Fibroblast of skin of abdomen (primary cell): Measurements from ENCODE around the gene THAP11.
A peak's percentile ranks its signal among the peaks of the same experiment; 100 is the strongest.

ENCODE experiments used
- DNase-seq: peaks from one replicate; pipeline ENCODE4 v3.0.0-alpha.2; 2013

THAP11 gene

GRCh38 chr16:67883872-67884261 is 41.7 kb downstream of the THAP11 start:
- no peak for DNase-seq

GRCh38 chr16:67884684-67885083 is 42.6 kb downstream of the THAP11 start, which contains the start of gene NRN1L:
TSS of gene NRN1L (plus strand) at chr16:67884885. CDS start at chr16:67884904, 19 bp downstream.
- peak; percentile 90 for DNase-seq

GRCh38 chr16:67885545-67885944 is 43.4 kb downstream of the THAP11 start:
- DNase-seq: no peak

GRCh38 chr16:67885976-67886375 is 43.9 kb downstream of the THAP11 start:
- no peak for DNase-seq

- no peak for DNase-seq
These were observed 44.3 kb downstream of the THAP11 start for GRCh38 chr16:67886387-67886786.

- DNase-seq: no peak
These were observed 46.2 kb downstream of the THAP11 start for GRCh38 chr16:67888331-67888730.

GRCh38 chr16:67892375-67892774 is 50.3 kb downstream of the THAP11 start:
- DNase-seq: no peak

- DNase-seq: peak; percentile 96
These were observed 51.0 kb downstream of the THAP11 start, which contains the start of gene PSKH1 for GRCh38 chr16:67892899-67893742. TSS of gene PSKH1 (plus strand) at chr16:67893254. CDS start at chr16:67908750, 15,496 bp downstream.
